Lung (tissue), 13 donors: ENCODE measurements around the gene RSF1. TPM values are rescaled to one million over a fixed set of nuclear protein-coding genes. Genes with fewer than 3 reads are reported as not detected.
A peak's percentile ranks its signal among the peaks of the same experiment; 100 is the strongest.

Experiments
- ATAC-seq: fragments of 200-7000 bp; cut with Tn5 transposase; one replicate; pipeline ENCODE4 v1.9.1; 2020; ENCODE audit warnings: moderate number of reproducible peaks; ENCODE audit not compliant: insufficient read depth, low FRiP score
- DNase-seq, 3 donors: peaks; one replicate each; pipeline ENCODE4 v3.0.0-alpha.2; 2013 to 2017
- H3K27ac ChIP-seq, 2 donors: one replicate each; pipeline ENCODE4 v1.5.1; 2013; ENCODE audit warnings: mild to moderate bottlenecking in 2 of 2, moderate library complexity in 2 of 2, control low read depth in 1 of 2, inconsistent platforms in 1 of 2, low read depth in 1 of 2, low read length in 1 of 2
- H3K27me3 ChIP-seq, 3 donors: one replicate each; pipeline ENCODE4 v1.5.1; 2013; ENCODE audit warnings: low read length in 2 of 3; ENCODE audit not compliant: control insufficient read depth in 3 of 3, insufficient read depth in 3 of 3
- H3K36me3 ChIP-seq, 4 donors: one replicate each; pipeline ENCODE4 v1.5.1; 2013; ENCODE audit warnings: low read length in 4 of 4, mild to moderate bottlenecking in 1 of 4, moderate library complexity in 1 of 4; ENCODE audit not compliant: control insufficient read depth in 4 of 4, insufficient read depth in 4 of 4
- H3K4me1 ChIP-seq, 5 donors: one replicate each; pipeline ENCODE4 v1.5.1; 2013; ENCODE audit warnings: low read length in 5 of 5, mild to moderate bottlenecking in 2 of 5, moderate library complexity in 1 of 5; ENCODE audit not compliant: control insufficient read depth in 5 of 5, insufficient read depth in 5 of 5
- H3K4me3 ChIP-seq: one replicate; pipeline ENCODE4 v1.5.1; 2013; ENCODE audit warnings: mild to moderate bottlenecking, control low read depth, moderate library complexity
- H3K9ac ChIP-seq, 2 donors: one replicate each; pipeline ENCODE4 v1.5.1; 2013; ENCODE audit warnings: low read length in 2 of 2, control low read depth in 1 of 2; ENCODE audit not compliant: insufficient read depth in 1 of 2
- H3K9me3 ChIP-seq, 4 donors: one replicate each; pipeline ENCODE4 v1.5.1; 2013; ENCODE audit warnings: low read length in 3 of 4, mild to moderate bottlenecking in 1 of 4, moderate library complexity in 1 of 4; ENCODE audit not compliant: control insufficient read depth in 4 of 4, insufficient read depth in 3 of 4
- WGBS, 2 donors: extraction: QIAGEN DNeasy Blood & Tissue Kit; methylation state at CpG; one replicate each; pipeline ENCODE4 v1.1.7; 2013; 5-methylcytosine and 5-hydroxymethylcytosine counted together
- polyA plus RNA-seq, 2 donors: library from polyadenylated mRNA; stranded (reverse); fragments of 200-250 nt; gene quantifications; one replicate each; pipeline ENCODE4 v1.2.1, GENCODE V29; 2013
- small RNA-seq: library from RNA; depleted of rRNA; stranded (forward); fragments of <200 nt; gene quantifications from one replicate; pipeline ENCODE3, GENCODE V24; 2014; ENCODE audit warnings: low replicate concordance
- total RNA-seq, 2 donors: library from RNA; depleted of rRNA in 1 of 2; stranded (reverse); fragments of >200 nt in 1 of 2; gene quantifications; one replicate each; pipeline ENCODE4 v1.2.1, GENCODE V29; 2014 to 2021
- TF ChIP-seq, protein P1 (sequence below): IDR thresholded peaks from 2 replicates; pipeline ENCODE4 v1.5.1; 2012; ENCODE audit warnings: mild to moderate bottlenecking; ENCODE audit errors: control extremely low read depth, extremely low read depth
- donor health status: control.
- donor health status: control.
- donor health status: Bipolar disorder and iron deficiency.
- donor health status: healthy.
- donor health status: DM: yes; HTN: yes; CAD: no.

The RSF1 gene
- total and polyA plus RNA-seq, 4 donors: 9.8 to 110 (median 29.2) TPM

DNA sequence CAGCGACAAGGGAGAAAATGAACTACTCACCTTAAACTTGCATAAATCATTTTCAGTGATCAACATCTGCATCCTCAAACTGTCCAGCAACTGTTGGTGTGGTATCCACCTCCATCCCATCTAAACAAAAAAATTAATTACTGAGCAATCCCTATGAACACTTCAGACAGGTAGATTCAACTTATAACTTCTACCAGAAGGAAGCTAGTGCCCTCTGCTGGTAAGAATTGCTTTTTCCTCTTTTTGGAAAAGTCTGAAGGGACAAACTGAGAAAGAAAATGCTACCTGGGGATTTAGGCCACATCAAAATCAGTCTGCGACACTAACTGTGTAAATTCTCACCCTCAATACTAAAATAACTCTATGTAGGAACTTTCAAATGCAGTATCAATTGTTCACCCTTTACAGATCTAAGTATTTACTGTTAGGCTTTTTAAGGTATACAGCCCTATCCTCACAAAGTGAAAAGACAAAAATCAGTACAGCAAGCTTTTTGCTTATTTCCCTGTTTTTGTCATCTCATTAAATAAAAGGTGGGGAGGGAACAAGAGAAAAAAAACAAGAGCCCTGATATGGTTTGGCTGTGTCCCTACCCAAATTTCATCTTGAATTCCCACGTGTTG, 200.8 kb downstream of the RSF1 start:
- TF ChIP-seq, protein P1, sequence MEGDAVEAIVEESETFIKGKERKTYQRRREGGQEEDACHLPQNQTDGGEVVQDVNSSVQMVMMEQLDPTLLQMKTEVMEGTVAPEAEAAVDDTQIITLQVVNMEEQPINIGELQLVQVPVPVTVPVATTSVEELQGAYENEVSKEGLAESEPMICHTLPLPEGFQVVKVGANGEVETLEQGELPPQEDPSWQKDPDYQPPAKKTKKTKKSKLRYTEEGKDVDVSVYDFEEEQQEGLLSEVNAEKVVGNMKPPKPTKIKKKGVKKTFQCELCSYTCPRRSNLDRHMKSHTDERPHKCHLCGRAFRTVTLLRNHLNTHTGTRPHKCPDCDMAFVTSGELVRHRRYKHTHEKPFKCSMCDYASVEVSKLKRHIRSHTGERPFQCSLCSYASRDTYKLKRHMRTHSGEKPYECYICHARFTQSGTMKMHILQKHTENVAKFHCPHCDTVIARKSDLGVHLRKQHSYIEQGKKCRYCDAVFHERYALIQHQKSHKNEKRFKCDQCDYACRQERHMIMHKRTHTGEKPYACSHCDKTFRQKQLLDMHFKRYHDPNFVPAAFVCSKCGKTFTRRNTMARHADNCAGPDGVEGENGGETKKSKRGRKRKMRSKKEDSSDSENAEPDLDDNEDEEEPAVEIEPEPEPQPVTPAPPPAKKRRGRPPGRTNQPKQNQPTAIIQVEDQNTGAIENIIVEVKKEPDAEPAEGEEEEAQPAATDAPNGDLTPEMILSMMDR: peak; percentile 41
- Histone ChIP-seq H3K27ac (no peak overlapping the region), H3K36me3 (peaks cover 17 to 35% (median 21%) of the 10 kb centered on the region in 4 donors), H3K9me3 (no peaks in the 10 kb centered on the region), H3K9ac (no peak overlapping the region), H3K4me3 (no peak overlapping the region), H3K27me3 (no peaks in the 10 kb centered on the region), H3K4me1 (no peaks in the 10 kb centered on the region)
- DNase-seq (peak in 2 of 3 donors; percentile 53 to 61), ATAC-seq (no peak)
- WGBS, 2 donors: 93 to 99% methylated on average over 3 of the region's 3 CpGs

DNA sequence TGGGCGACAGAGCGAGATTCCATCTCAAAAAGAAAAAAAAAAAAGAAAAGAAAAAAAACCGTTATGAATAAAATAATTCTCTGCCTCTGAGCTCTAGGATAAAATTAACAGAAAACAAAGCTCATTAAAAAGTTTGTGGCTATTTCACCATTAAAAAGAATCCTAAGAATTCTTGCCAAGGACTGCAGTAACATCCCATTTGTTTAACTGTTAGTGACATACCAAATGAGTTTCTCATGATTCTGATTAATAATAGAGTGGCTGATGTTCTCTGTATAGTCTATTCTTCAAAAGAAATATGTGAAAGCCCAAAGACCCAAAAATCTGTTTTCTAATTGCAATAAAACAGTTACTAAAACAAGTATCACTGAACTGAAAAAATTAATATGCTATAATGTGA, 202.6 kb downstream of the RSF1 start:
- no peaks in the 10 kb centered on the region for H3K27me3 ChIP-seq
- no peaks in the 10 kb centered on the region for H3K4me1 ChIP-seq
- DNase-seq (no peak), ATAC-seq (no peak)
- H3K27ac ChIP-seq: no peak overlapping the region
- TF ChIP-seq, protein P1: no peak
- H3K9ac ChIP-seq: no peak overlapping the region
- no peaks in the 10 kb centered on the region for H3K9me3 ChIP-seq
- no peak overlapping the region for H3K4me3 ChIP-seq
- WGBS, 2 donors: 87 to 95% methylated on average over 3 of the region's 3 CpGs
- peaks cover 12 to 28% (median 19%) of the 10 kb centered on the region in 4 donors for H3K36me3 ChIP-seq

DNA sequence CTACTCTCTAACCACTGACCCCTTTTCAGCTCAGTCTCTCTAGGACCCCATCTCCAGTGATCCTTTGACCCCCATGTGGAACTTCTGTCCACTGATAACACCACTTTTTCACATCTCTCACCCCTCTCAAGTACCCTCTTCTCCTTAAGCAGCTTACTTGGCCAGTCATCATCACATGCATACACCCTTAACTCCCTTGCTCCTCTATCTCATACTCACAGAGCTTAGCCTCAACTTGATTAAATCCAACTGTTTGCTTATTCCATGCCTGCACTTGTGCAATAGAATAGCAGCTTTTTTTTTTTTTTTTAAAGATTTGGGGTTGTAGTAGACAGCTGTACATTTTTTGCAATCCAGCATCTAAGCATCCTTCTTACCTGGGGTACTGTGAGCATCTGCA, 208.6 kb downstream of the RSF1 start:
- Histone ChIP-seq H3K27ac (no peak overlapping the region), H3K27me3 (no peaks in the 10 kb centered on the region), H3K4me1 (no peaks in the 10 kb centered on the region), H3K4me3 (no peak overlapping the region), H3K36me3 (peaks cover 9 to 32% (median 18%) of the 10 kb centered on the region in 4 donors), H3K9me3 (no peaks in the 10 kb centered on the region), H3K9ac (no peak overlapping the region)
- ATAC-seq: no peak
- DNase-seq: no peak
- TF ChIP-seq, protein P1: no peak

Small RNA genes within 50 kb of the gene (small RNA-seq; reads per million reads assigned to genes)
- not detected for gene RF00019

Other genes starting within 250 kb of the RSF1 start
- under 1 TPM; 0.58 to 0.74 TPM for gene AQP11, start 230.8 kb downstream of the RSF1 start, total RNA-seq
- under 1 TPM; 0.17 to 0.22 TPM for gene AQP11, start 230.8 kb downstream of the RSF1 start, polyA plus RNA-seq
- 100 to 1,000 TPM in 1 of 2 donors, 10 to 100 TPM in 1; 64.5 to 135 TPM for gene CLNS1A, start 182.9 kb downstream of the RSF1 start, total RNA-seq
- 10 to 100 TPM; 42.5 to 63.6 TPM for gene CLNS1A, start 182.9 kb downstream of the RSF1 start, polyA plus RNA-seq
- gene AAMDC, start 422 bp upstream of the RSF1 start, total RNA-seq: 10 to 100 TPM; 28.5 to 29.4 TPM
- 10 to 100 TPM; 26.2 to 77.9 TPM for gene AAMDC, start 422 bp upstream of the RSF1 start, polyA plus RNA-seq
- 10 to 100 TPM; 29.3 to 56.2 TPM for gene INTS4, start 173.9 kb upstream of the RSF1 start, total RNA-seq
- gene INTS4, start 173.9 kb upstream of the RSF1 start, polyA plus RNA-seq: 10 to 100 TPM; 15.8 to 16.4 TPM
- 10 to 100 TPM in 1 of 2 donors, 1 to 10 TPM in 1; 6.4 to 21.3 TPM for gene KCTD14, start 202.6 kb upstream of the RSF1 start, total RNA-seq
- 10 to 100 TPM; 14.8 to 24.0 TPM for gene KCTD14, start 202.6 kb upstream of the RSF1 start, polyA plus RNA-seq
- not detected for gene THRSP, start 243.1 kb upstream of the RSF1 start, total RNA-seq
- gene THRSP, start 243.1 kb upstream of the RSF1 start, polyA plus RNA-seq: under 1 TPM; 0.03 to 0.12 TPM